GM23248 (cell line): Measurements from ENCODE around the gene NEDD4L.
"Not testable (repeated sequence)": the region's sequence is repeated elsewhere in the genome, so short reads cannot be mapped to it uniquely, and the experiment has no call there.

ENCODE experiments used
- EZH2 ChIP-seq: fragments of 200-600 bp; sonication (generic); IDR thresholded peaks from 2 replicates; pipeline ENCODE4 v1.6.1; 2018; ENCODE audit warnings: antibody characterized with exemption, mild to moderate bottlenecking; ENCODE audit not compliant: insufficient read depth, poor library complexity, severe bottlenecking
- EZH2phosphoT487 ChIP-seq: fragments of 200-600 bp; sonication (generic); IDR thresholded peaks from 2 replicates; pipeline ENCODE4 v1.6.1; 2018; ENCODE audit warnings: antibody characterized with exemption, moderate library complexity, mild to moderate bottlenecking, low read depth; ENCODE audit not compliant: insufficient read depth

DNA sequence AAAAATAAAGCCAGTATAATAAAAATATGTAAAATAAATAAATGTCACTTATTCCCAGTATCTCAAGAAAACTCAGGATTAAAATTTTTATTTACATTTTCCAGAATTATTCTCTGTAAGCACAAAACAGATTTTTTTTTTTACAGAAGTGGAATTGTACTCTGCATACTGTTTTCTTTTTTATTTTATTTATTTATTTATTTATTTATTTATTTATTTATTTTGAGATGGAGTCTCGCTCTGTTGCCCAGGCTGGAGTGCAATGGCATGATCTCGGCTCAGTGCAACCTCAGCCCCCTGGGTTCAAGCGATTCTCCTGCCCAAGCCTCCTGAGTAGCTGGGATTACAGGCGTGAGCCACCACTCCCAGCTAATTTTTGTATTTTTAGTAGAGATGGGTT is 336.1 kb downstream of the NEDD4L start:
- TF ChIP-seq EZH2, EZH2phosphoT487: not testable (repeated sequence)
